Neural cell (in vitro differentiated cells): Measurements from ENCODE around the gene TBC1D5.

ENCODE experiments used
- EP300 ChIP-seq: fragments of 450-650 bp; conservative IDR thresholded peaks from 2 replicates; pipeline ENCODE4 v1.6.1; 2014; ENCODE audit warnings: antibody characterized with exemption, mild to moderate bottlenecking, moderate library complexity; ENCODE audit not compliant: poor library complexity, severe bottlenecking
- EZH2 ChIP-seq: fragments of 200-600, 300-800 bp; shearing (Covaris generic), sonication (generic); IDR thresholded peaks from 2 replicates; pipeline ENCODE4 v1.6.1; 2014; ENCODE audit warnings: antibody characterized with exemption, low read length, borderline replicate concordance, mild to moderate bottlenecking; ENCODE audit not compliant: insufficient read depth, poor library complexity, severe bottlenecking
- MXI1 ChIP-seq: fragments of 450-650 bp; conservative IDR thresholded peaks from 2 replicates; pipeline ENCODE4 v1.6.1; 2014; ENCODE audit warnings: antibody characterized with exemption, mild to moderate bottlenecking; ENCODE audit not compliant: poor library complexity, severe bottlenecking
- POLR2AphosphoS5 ChIP-seq: IDR thresholded peaks from 2 replicates; pipeline ENCODE4 v1.6.1; 2012
- RAD21 ChIP-seq: fragments of 450-650 bp; conservative IDR thresholded peaks from 2 replicates; pipeline ENCODE4 v1.6.1; 2014; ENCODE audit warnings: antibody characterized with exemption, mild to moderate bottlenecking, moderate library complexity
- SMC3 ChIP-seq: fragments of 450-650 bp; conservative IDR thresholded peaks from 2 replicates; pipeline ENCODE4 v1.6.1; 2014; ENCODE audit warnings: antibody characterized with exemption, mild to moderate bottlenecking, moderate library complexity; ENCODE audit not compliant: poor library complexity
- TAF1 ChIP-seq: IDR thresholded peaks from 2 replicates; pipeline ENCODE4 v1.6.1; 2012; ENCODE audit warnings: low read depth
- TF ChIP-seq, protein P1 (sequence below): fragments of 450-650 bp; IDR thresholded peaks from 2 replicates; pipeline ENCODE4 v1.5.1; 2014; ENCODE audit warnings: antibody characterized with exemption, mild to moderate bottlenecking, moderate library complexity; ENCODE audit not compliant: poor library complexity, severe bottlenecking

DNA sequence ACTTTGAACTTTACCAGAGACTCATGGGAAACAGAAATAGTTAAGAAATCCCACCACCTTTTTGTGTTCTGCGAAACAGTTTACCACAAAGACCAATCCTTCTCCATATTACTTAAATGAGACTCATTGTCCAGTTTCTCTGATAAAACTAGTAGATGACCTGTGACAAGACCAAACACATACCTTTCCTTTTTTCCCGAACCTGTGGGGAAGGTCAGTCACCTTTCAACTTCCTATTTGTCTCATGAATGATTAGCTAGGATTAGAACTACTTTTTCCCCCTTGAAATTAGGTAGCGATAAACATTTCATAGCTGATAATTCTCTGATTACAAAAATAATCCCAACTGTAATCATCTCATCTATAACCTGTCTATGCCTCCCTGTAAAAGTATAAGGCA lies 2.3 kb upstream of the TBC1D5 start:
- TF ChIP-seq RAD21: no peak
- TF ChIP-seq, protein P1, sequence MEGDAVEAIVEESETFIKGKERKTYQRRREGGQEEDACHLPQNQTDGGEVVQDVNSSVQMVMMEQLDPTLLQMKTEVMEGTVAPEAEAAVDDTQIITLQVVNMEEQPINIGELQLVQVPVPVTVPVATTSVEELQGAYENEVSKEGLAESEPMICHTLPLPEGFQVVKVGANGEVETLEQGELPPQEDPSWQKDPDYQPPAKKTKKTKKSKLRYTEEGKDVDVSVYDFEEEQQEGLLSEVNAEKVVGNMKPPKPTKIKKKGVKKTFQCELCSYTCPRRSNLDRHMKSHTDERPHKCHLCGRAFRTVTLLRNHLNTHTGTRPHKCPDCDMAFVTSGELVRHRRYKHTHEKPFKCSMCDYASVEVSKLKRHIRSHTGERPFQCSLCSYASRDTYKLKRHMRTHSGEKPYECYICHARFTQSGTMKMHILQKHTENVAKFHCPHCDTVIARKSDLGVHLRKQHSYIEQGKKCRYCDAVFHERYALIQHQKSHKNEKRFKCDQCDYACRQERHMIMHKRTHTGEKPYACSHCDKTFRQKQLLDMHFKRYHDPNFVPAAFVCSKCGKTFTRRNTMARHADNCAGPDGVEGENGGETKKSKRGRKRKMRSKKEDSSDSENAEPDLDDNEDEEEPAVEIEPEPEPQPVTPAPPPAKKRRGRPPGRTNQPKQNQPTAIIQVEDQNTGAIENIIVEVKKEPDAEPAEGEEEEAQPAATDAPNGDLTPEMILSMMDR: no peak
- TF ChIP-seq EZH2: no peak
- no peak for TF ChIP-seq EP300
- no peak for TF ChIP-seq TAF1
- TF ChIP-seq SMC3: no peak
- TF ChIP-seq MXI1: no peak
- TF ChIP-seq POLR2AphosphoS5: no peak
